HG02885 (cell line): ENCODE data around the gene ZPBP2.
"Not testable (repeated sequence)": the region's sequence is repeated elsewhere in the genome, so short reads cannot be mapped to it uniquely, and the experiment has no call there.

ENCODE experiments used
- ATAC-seq: cut with Tn5 transposase; IDR thresholded peaks from one replicate; pipeline ENCODE4 v1.9.1; 2021; ENCODE audit warnings: mild to moderate bottlenecking; ENCODE audit not compliant: unreplicated experiment, poor library complexity

ZPBP2 gene

GRCh38 chr17:39867880-39868553, at the start of gene ZPBP2:
Gene ZPBP2 (plus strand): TSS chr17:39868202. CDS start chr17:39868355, 153 bp downstream.
- no peak for ATAC-seq

GRCh38 chr17:39818358-39819000, 49.5 kb upstream of the ZPBP2 start:
- ATAC-seq = no peak

- ATAC-seq = no peak
Measured at GRCh38 chr17:39820541-39820940, 47.5 kb upstream of the ZPBP2 start.

GRCh38 chr17:39820987-39821386, 47.0 kb upstream of the ZPBP2 start:
- no peak for ATAC-seq

GRCh38 chr17:39822051-39822451, 46.0 kb upstream of the ZPBP2 start:
- ATAC-seq = no peak

GRCh38 chr17:39823407-39824054, 44.5 kb upstream of the ZPBP2 start:
- no peak for ATAC-seq

GRCh38 chr17:39826334-39826733, 41.7 kb upstream of the ZPBP2 start:
- ATAC-seq = no peak

GRCh38 chr17:39828443-39828842, 39.6 kb upstream of the ZPBP2 start:
- ATAC-seq = no peak

GRCh38 chr17:39831588-39831987, 36.4 kb upstream of the ZPBP2 start:
- ATAC-seq = no peak

- no peak for ATAC-seq
Measured at GRCh38 chr17:39834017-39834416, 34.0 kb upstream of the ZPBP2 start.

GRCh38 chr17:39835038-39835786, 32.8 kb upstream of the ZPBP2 start:
- ATAC-seq = no peak

- ATAC-seq = no peak
Measured at GRCh38 chr17:39836117-39836516, 31.9 kb upstream of the ZPBP2 start.

- no peak for ATAC-seq
Measured at GRCh38 chr17:39838057-39838456, 29.9 kb upstream of the ZPBP2 start.

- no peak for ATAC-seq
Measured at GRCh38 chr17:39838784-39839183, 29.2 kb upstream of the ZPBP2 start.

GRCh38 chr17:39841134-39841683, 26.8 kb upstream of the ZPBP2 start:
- no peak for ATAC-seq

- no peak for ATAC-seq
Measured at GRCh38 chr17:39845052-39845846, 22.8 kb upstream of the ZPBP2 start.

GRCh38 chr17:39846205-39846604, 21.8 kb upstream of the ZPBP2 start:
- no peak for ATAC-seq

GRCh38 chr17:39848600-39848999, 19.4 kb upstream of the ZPBP2 start:
- ATAC-seq = no peak

- ATAC-seq = not testable (repeated sequence)
Measured at GRCh38 chr17:39850186-39850585, 17.8 kb upstream of the ZPBP2 start.

- no peak for ATAC-seq
Measured at GRCh38 chr17:39852239-39852638, 15.8 kb upstream of the ZPBP2 start.
